Sigmoid colon (tissue), 4 donors: ENCODE measurements around the gene CABP4.

Source experiments
- CTCF ChIP-seq, 4 experiments: fragments of 450-650 bp in 3 of 4; fragments of 200-600 bp in 1 of 4; IDR thresholded peaks; one replicate each; pipeline ENCODE4 v1.5.1; 2016 to 2019; ENCODE audit warnings: antibody characterized with exemption in 4 of 4, mild to moderate bottlenecking in 3 of 4, moderate library complexity in 2 of 4
- EP300 ChIP-seq, 4 donors: sonication (generic); formaldehyde crosslinking; IDR thresholded peaks; one replicate each; pipeline ENCODE4 v1.6.1; 2017; ENCODE audit warnings: antibody characterized with exemption in 4 of 4
- POLR2A ChIP-seq, 2 donors: fragments of 450-650 bp; IDR thresholded peaks; one replicate each; pipeline ENCODE4 v1.6.1; 2016; ENCODE audit warnings: antibody characterized with exemption in 2 of 2, mild to moderate bottlenecking in 2 of 2, moderate library complexity in 2 of 2

DNA sequence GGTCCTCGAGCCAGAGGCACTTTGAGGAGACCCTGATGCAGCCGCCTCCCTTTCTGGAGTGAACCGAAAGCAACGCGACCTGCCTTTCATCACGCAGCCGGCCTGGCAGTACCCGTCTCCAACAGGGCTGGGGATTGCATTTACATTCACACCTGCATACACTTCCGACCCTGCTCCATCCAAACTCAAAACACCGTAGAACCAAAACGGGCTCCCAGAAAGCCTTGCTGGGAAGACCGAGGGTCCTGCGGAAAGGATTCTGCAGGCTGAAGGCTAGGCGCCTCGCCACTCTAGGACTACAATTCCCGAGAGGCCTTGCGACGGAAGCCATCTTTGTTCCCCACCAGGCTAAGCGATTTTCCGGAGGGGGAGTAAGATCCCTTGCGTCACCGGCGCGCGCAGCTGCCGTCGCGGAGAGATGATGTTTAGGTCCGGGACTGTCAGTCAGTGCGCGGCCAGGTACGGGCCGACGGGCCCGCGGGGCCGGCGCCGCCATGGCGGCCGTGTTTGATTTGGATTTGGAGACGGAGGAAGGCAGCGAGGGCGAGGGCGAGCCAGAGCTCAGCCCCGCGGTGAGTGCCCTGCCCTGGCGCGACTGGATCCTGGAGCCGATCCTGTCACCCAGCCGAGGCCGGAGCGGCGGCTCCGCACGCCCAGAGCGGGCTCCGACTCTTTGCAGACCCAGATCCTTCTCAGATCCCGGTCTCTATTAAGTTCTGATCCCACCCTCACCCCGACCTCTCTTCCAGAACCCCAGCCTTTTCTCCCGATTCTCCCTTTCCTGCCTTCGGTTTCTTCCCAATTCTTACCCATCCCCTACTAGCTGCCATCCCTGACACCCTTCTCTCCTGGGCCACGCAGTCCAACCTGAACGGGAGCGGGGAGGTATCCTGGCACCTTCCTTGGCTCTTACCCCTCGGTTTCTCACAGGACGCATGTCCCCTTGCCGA lies 26.8 kb upstream of the CABP4 start, which contains the start of gene RPS6KB2:
- no peak for TF ChIP-seq CTCF (IDR thresholded peaks at IDR 0.05)
- TF ChIP-seq EP300 (IDR thresholded peaks at IDR 0.05): peak in 1 of 4 donors; percentile 85
- peak; percentile 93 to 94 for TF ChIP-seq POLR2A (IDR thresholded peaks at IDR 0.05)
